H9 (cell line): ENCODE measurements around the gene AKR7A2. TPM values are rescaled to one million over a fixed set of nuclear protein-coding genes. Genes with fewer than 3 reads are reported as not detected.

Experiments
- DNase-seq: peaks from one replicate; pipeline ENCODE4 v3.0.0-alpha.2; 2017
- H2AFZ ChIP-seq: one replicate; pipeline ENCODE4 v1.6.1; 2013; ENCODE audit warnings: mild to moderate bottlenecking, low read length, control low read depth, moderate library complexity
- H2AK5ac ChIP-seq: 2 replicates; pipeline ENCODE4 v1.6.1; 2013; ENCODE audit warnings: low read length, control low read depth, mixed read lengths; ENCODE audit not compliant: insufficient read length
- H2BK120ac ChIP-seq: one replicate; pipeline ENCODE4 v1.6.1; 2013; ENCODE audit warnings: low read depth, mild to moderate bottlenecking, low read length, control low read depth, inconsistent platforms; ENCODE audit not compliant: poor library complexity, severe bottlenecking
- H2BK12ac ChIP-seq: 2 replicates; pipeline ENCODE4 v1.6.1; 2013; ENCODE audit warnings: low read length, control low read depth, mixed read lengths, low read depth; ENCODE audit not compliant: insufficient read length
- H2BK15ac ChIP-seq: 2 replicates; pipeline ENCODE4 v1.6.1; 2013; ENCODE audit warnings: low read depth, low read length, control low read depth
- H2BK20ac ChIP-seq: one replicate; pipeline ENCODE4 v1.6.1; 2013; ENCODE audit warnings: low read depth, mild to moderate bottlenecking, low read length, control low read depth, inconsistent platforms; ENCODE audit not compliant: poor library complexity, severe bottlenecking
- H2BK5ac ChIP-seq: 2 replicates; pipeline ENCODE4 v1.6.1; 2013; ENCODE audit warnings: low read length, control low read depth, mixed read lengths; ENCODE audit not compliant: insufficient read length
- H3K14ac ChIP-seq: 2 replicates; pipeline ENCODE4 v1.6.1; 2013; ENCODE audit warnings: low read length, control low read depth; ENCODE audit not compliant: insufficient read depth
- H3K18ac ChIP-seq: 2 replicates; pipeline ENCODE4 v1.6.1; 2013; ENCODE audit warnings: low read depth, mild to moderate bottlenecking, mixed read lengths, low read length, control low read depth; ENCODE audit not compliant: insufficient read length
- H3K23ac ChIP-seq: 2 replicates; pipeline ENCODE4 v1.6.1; 2013; ENCODE audit warnings: low read length, control low read depth, mixed read lengths, low read depth; ENCODE audit not compliant: insufficient read length
- H3K23me2 ChIP-seq: 2 replicates; pipeline ENCODE4 v1.6.1; 2013; ENCODE audit warnings: low read depth, mild to moderate bottlenecking, mixed read lengths, low read length, control low read depth; ENCODE audit not compliant: insufficient read length, poor library complexity, severe bottlenecking
- H3K27ac ChIP-seq: 2 replicates; pipeline ENCODE4 v1.5.1; 2013; ENCODE audit warnings: low read length, control low read depth, mixed read lengths, low read depth; ENCODE audit not compliant: insufficient read length
- H3K27me3 ChIP-seq: 2 replicates; pipeline ENCODE4 v1.6.1; 2013; ENCODE audit warnings: low read length, control low read depth, inconsistent platforms; ENCODE audit not compliant: insufficient read depth
- H3K4ac ChIP-seq: 2 replicates; pipeline ENCODE4 v1.6.1; 2013; ENCODE audit warnings: low read depth, mild to moderate bottlenecking, control low read depth, inconsistent platforms, low read length, moderate library complexity
- H3K4me1 ChIP-seq: 2 replicates; pipeline ENCODE4 v1.6.1; 2013; ENCODE audit warnings: low read length, control low read depth, inconsistent platforms; ENCODE audit not compliant: insufficient read depth
- H3K4me2 ChIP-seq: 2 replicates; pipeline ENCODE4 v1.6.1; 2013; ENCODE audit warnings: low read length, control low read depth, mixed read lengths; ENCODE audit not compliant: insufficient read length, insufficient read depth
- H3K56ac ChIP-seq: 2 replicates; pipeline ENCODE4 v1.6.1; 2013; ENCODE audit warnings: low read depth, mild to moderate bottlenecking, mixed read lengths, low read length, control low read depth; ENCODE audit not compliant: insufficient read length
- H3K79me1 ChIP-seq: 2 replicates; pipeline ENCODE4 v1.6.1; 2013; ENCODE audit warnings: low read depth, mild to moderate bottlenecking, moderate library complexity, low read length, control low read depth, inconsistent platforms; ENCODE audit not compliant: insufficient read depth, poor library complexity, severe bottlenecking
- H3K79me2 ChIP-seq: 2 replicates; pipeline ENCODE4 v1.6.1; 2013; ENCODE audit warnings: low read length, control low read depth, inconsistent platforms; ENCODE audit not compliant: insufficient read depth
- H3K9ac ChIP-seq: 2 replicates; pipeline ENCODE4 v1.6.1; 2013; ENCODE audit warnings: low read length, control low read depth, mixed read lengths; ENCODE audit not compliant: insufficient read length; ENCODE audit errors: extremely low read depth
- H3K9me3 ChIP-seq: one replicate; pipeline ENCODE4 v1.6.1; 2013; ENCODE audit warnings: low read depth, low read length, inconsistent platforms; ENCODE audit not compliant: control insufficient read depth
- H3T11ph ChIP-seq: one replicate; pipeline ENCODE4 v1.6.1; 2013; ENCODE audit warnings: mild to moderate bottlenecking, low read length, control low read depth, inconsistent platforms
- H4K20me1 ChIP-seq: one replicate; pipeline ENCODE4 v1.6.1; 2013; ENCODE audit not compliant: control insufficient read depth, insufficient read length, insufficient read depth
- H4K5ac ChIP-seq: 2 replicates; pipeline ENCODE4 v1.6.1; 2013; ENCODE audit warnings: low read depth, mild to moderate bottlenecking, mixed read lengths, low read length, control low read depth; ENCODE audit not compliant: insufficient read length
- H4K8ac ChIP-seq: replicated peaks from 2 replicates; pipeline ENCODE4 v1.6.1; 2013; ENCODE audit warnings: low read length, control low read depth, mixed read lengths, low read depth; ENCODE audit not compliant: insufficient read length
- H4K91ac ChIP-seq: 2 replicates; pipeline ENCODE4 v1.6.1; 2013; ENCODE audit warnings: low read depth, mild to moderate bottlenecking, moderate library complexity, mixed read lengths, low read length, control low read depth; ENCODE audit not compliant: insufficient read length
- H3K27ac Mint-ChIP-seq, 3 experiments: 2 replicates in 2 of 3; 3 replicates in 1 of 3; pipeline ENCODE4 v1.8.0; 2020 to 2021; ENCODE audit warnings: mixed read lengths in 3 of 3, mild to moderate bottlenecking in 1 of 3, moderate library complexity in 1 of 3
- H3K27me3 Mint-ChIP-seq: 2 replicates; pipeline ENCODE4 v1.8.0; 2021; ENCODE audit warnings: low read depth, mild to moderate bottlenecking, moderate library complexity, mixed read lengths
- H3K36me3 Mint-ChIP-seq, 3 experiments: 2 replicates in 2 of 3; 3 replicates in 1 of 3; pipeline ENCODE4 v1.8.0; 2020 to 2021; ENCODE audit warnings: low read depth in 3 of 3, mixed read lengths in 3 of 3; ENCODE audit not compliant: insufficient read depth in 1 of 3
- H3K4me1 Mint-ChIP-seq, 2 experiments: 2 replicates each; pipeline ENCODE4 v1.8.0; 2020; ENCODE audit warnings: mixed read lengths in 2 of 2
- H3K4me3 Mint-ChIP-seq, 2 experiments: 2 replicates in 1 of 2; 3 replicates in 1 of 2; pipeline ENCODE4 v1.8.0; 2020 to 2021; ENCODE audit warnings: mild to moderate bottlenecking in 2 of 2, mixed read lengths in 2 of 2, moderate library complexity in 1 of 2
- H3K9me3 Mint-ChIP-seq, 2 experiments: 2 replicates in 1 of 2; 3 replicates in 1 of 2; pipeline ENCODE4 v1.8.0; 2020; ENCODE audit warnings: mild to moderate bottlenecking in 2 of 2, mixed read lengths in 2 of 2, moderate library complexity in 1 of 2
- CTCF ChIP-seq: fragments of 200-600 bp; sonication (generic); conservative IDR thresholded peaks from 3 replicates; pipeline ENCODE4 v1.8.0; 2021; ENCODE audit warnings: antibody characterized with exemption, mild to moderate bottlenecking
- WGBS: extraction: QIAGEN DNeasy Blood & Tissue Kit; methylation state at CpG from one replicate; pipeline ENCODE4 v1.1.7; 2013; ENCODE audit warnings: missing lambda C conversion rate, low lambda C conversion rate, mixed read lengths; ENCODE audit not compliant: insufficient read length; ENCODE audit errors: extremely low coverage; 5-methylcytosine and 5-hydroxymethylcytosine counted together
- total RNA-seq: library from RNA; stranded (reverse); gene quantifications from 2 replicates; pipeline ENCODE4 v1.2.1, GENCODE V29; 2021

AKR7A2 gene
- total RNA-seq, 1 experiment from 2014 or later = 50.3 TPM

DNA sequence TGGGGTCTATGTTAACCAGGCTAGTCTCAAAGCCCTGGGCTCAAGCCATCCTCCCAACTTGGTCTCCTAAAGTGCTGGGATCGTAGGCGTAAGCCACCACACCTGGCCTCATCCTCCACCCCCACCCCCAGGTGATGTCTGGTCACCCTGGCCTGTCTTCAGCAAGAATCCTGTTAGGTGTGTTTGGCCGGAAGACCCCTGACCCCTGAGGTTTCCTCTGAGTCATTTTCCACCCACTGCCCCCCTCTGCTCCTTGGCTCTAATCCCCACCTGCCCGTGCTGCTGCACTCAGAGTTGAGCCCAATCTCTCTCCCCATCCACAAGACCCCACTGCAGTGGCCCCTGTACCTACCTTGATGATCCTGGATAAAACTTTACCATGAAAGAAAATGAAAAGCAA is 25.3 kb upstream of the AKR7A2 start:
- Histone ChIP-seq H2AFZ (no peak overlapping the region), H4K8ac (no peak overlapping the region), H2AK5ac (no peak overlapping the region), H4K91ac (peak overlapping the region; percentile 40), H3K23ac (no peak overlapping the region), H3K79me2 (no peaks in the 10 kb centered on the region), H3K4me1 (peaks cover 2% of the 10 kb centered on the region; the same call in 1 of the 2 replicates), H3K14ac (no peak overlapping the region), H3K27ac (no peak overlapping the region), H3K79me1 (no peaks in the 10 kb centered on the region), H3K4ac (peak overlapping the region; percentile 51; the same call in 1 of the 2 replicates), H3K4me2 (no peak overlapping the region), H3K9me3 (no peaks in the 10 kb centered on the region), H2BK120ac (no peak overlapping the region), H3K18ac (no peak overlapping the region), H3K9ac (no peak overlapping the region), H2BK15ac (no peak overlapping the region), H4K20me1 (no peaks in the 10 kb centered on the region), H4K5ac (no peak overlapping the region), H3K23me2 (no peaks in the 10 kb centered on the region), H3K27me3 (no peaks in the 10 kb centered on the region), H2BK20ac (no peak overlapping the region), H3K56ac (no peak overlapping the region), H2BK12ac (peak overlapping the region; percentile 2), H2BK5ac (no peak overlapping the region), H3T11ph (no peak overlapping the region)
- Mint-ChIP-seq H3K27me3 (no peaks in the 10 kb centered on the region), H3K36me3 (peaks cover 2 to 37% (median 6%) of the 10 kb centered on the region in 3 experiments), H3K27ac (peak overlapping the region; percentile 17 to 98 (median 79); a peak in 3 of 7 replicates), H3K4me1 (peaks cover 22 to 35% of the 10 kb centered on the region in 2 experiments), H3K9me3 (no peaks in the 10 kb centered on the region), H3K4me3 (no peak overlapping the region; a peak in 1 of 5 replicates)
- no peak for DNase-seq
- TF ChIP-seq CTCF = no peak
- no CpG with 5 or more reads among the region's 4 CpGs for WGBS
